Measurements from ENCODE around the gene CHMP2B. TPM values are rescaled to one million over a fixed set of nuclear protein-coding genes. Genes with fewer than 3 reads are reported as not detected.

The CHMP2B gene
- total and polyA plus RNA-seq, 2 experiments from 2014 or later = 59.3 to 137 TPM

DNA sequence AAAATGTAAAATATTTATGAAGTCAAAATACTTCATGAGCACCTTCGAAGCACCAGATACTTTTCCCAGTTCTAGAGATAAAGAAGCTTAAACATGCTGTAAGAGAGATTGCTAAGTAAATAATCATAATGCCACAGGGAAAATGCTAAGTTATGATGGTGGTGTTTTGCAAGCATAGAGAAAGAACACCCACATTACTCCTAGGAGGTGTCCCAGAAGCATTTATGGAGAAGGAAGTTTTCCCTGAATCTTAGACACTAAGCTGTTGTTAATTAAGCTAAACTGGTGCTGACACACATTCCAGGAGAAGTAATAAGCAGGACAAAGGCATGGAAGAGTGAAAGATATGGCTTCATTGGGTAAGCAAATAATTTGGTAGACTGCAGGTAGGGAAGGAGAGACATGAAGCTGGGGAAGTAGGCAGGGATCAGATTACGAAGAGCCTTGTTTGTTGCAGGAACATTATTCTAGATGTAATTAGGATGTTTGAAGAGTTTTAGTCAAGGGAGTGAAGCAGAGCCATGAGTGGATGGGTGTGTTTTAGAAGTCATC, 40.4 kb upstream of the CHMP2B start:
- 90 to 91% methylated on average over 2 of the region's 2 CpGs for WGBS, 2 experiments (ENCODE audit: low coverage in 1 of 2, low lambda C conversion rate in 2 of 2, missing lambda C conversion rate in 2 of 2)
- H3K27ac ChIP-seq = no peak overlapping the region
- peak overlapping the region; percentile 37 for H3K4me2 ChIP-seq (ENCODE audit: unreplicated experiment)
- H3K4me1 ChIP-seq (ENCODE audit: insufficient read depth) = peaks cover 25% of the 10 kb centered on the region
- peak overlapping the region; percentile 52; the same call in 1 of the 2 replicates for H2AFZ ChIP-seq
- no peak overlapping the region for H3K9ac ChIP-seq
- H3F3A ChIP-seq (ENCODE audit: insufficient read depth) = peaks cover 17% of the 10 kb centered on the region
- H3K27me3 ChIP-seq (replicated peaks; ENCODE audit: insufficient read depth) = no peaks in the 10 kb centered on the region
- no peaks in the 10 kb centered on the region for H3K9me3 ChIP-seq (ENCODE audit: low read depth)
- H3K36me3 ChIP-seq (ENCODE audit: low read depth) = no peaks in the 10 kb centered on the region
- H3K79me2 ChIP-seq (ENCODE audit: insufficient read depth) = no peaks in the 10 kb centered on the region
- no peak overlapping the region for H3K4me3 ChIP-seq
- H4K20me1 ChIP-seq (ENCODE audit: insufficient read depth) = no peaks in the 10 kb centered on the region
- TF ChIP-seq EZH2 (IDR thresholded peaks at IDR 0.05; ENCODE audit: insufficient read depth, poor library complexity, severe bottlenecking) = no peak
- no peak for TF ChIP-seq EZH2phosphoT487 (IDR thresholded peaks at IDR 0.05; ENCODE audit: insufficient read depth, low read depth)
- DNase-seq = peak; percentile 14
- in situ Hi-C loops (cut with MboI) = loop anchor here (25.0 kb wide), 1 partner anchor 399 kb away; no protein-coding TSS in a partner anchor
- no peaks in the 10 kb centered on the region for H3K9me2 ChIP-seq (ENCODE audit: insufficient read depth)

DNA sequence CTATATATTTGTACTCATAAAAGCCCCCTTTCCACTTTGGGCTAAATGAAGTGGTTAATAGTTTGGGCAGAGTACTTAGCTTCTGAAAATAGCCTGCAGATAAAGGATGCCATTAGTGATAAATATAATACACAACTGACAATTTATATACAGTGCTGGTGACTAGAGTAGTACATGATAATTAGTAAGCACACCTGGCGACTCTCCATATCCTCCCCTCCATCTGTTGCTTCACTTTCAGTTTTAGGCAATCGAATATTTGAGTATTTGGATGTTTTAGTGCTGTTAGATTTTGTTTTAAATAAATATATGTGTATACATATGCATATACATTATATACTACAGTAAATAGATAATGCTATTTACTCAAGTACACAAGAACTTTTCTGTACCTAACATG, 35.9 kb upstream of the CHMP2B start:
- Histone ChIP-seq H3K27me3 (replicated peaks; ENCODE audit: insufficient read depth) (no peaks in the 10 kb centered on the region), H3K9me2 (ENCODE audit: insufficient read depth) (no peaks in the 10 kb centered on the region), H3K4me1 (ENCODE audit: insufficient read depth) (peaks cover 27% of the 10 kb centered on the region), H4K20me1 (ENCODE audit: insufficient read depth) (no peaks in the 10 kb centered on the region), H3K4me2 (ENCODE audit: unreplicated experiment) (peak overlapping the region; percentile 84), H3K36me3 (ENCODE audit: low read depth) (no peaks in the 10 kb centered on the region), H3K27ac (peak overlapping the region; percentile 41), H3K9ac (no peak overlapping the region), H3K4me3 (peak overlapping the region; percentile 38), H3K79me2 (ENCODE audit: insufficient read depth) (no peaks in the 10 kb centered on the region), H3F3A (ENCODE audit: insufficient read depth) (peaks cover 21% of the 10 kb centered on the region), H3K9me3 (ENCODE audit: low read depth) (no peaks in the 10 kb centered on the region), H2AFZ (peak overlapping the region; percentile 26; the same call in 1 of the 2 replicates)
- DNase-seq = peak; percentile 64
- TF ChIP-seq EZH2phosphoT487 (IDR thresholded peaks at IDR 0.05; ENCODE audit: insufficient read depth, low read depth) (no peak), EZH2 (IDR thresholded peaks at IDR 0.05; ENCODE audit: insufficient read depth, poor library complexity, severe bottlenecking) (no peak)
- in situ Hi-C loops (cut with MboI) = loop anchor here (25.0 kb wide), 1 partner anchor 404 kb away; no protein-coding TSS in a partner anchor
- WGBS, 2 experiments (ENCODE audit: low coverage in 1 of 2, low lambda C conversion rate in 2 of 2, missing lambda C conversion rate in 2 of 2) = 47 to 50% methylated on average over 2 of the region's 2 CpGs

DNA sequence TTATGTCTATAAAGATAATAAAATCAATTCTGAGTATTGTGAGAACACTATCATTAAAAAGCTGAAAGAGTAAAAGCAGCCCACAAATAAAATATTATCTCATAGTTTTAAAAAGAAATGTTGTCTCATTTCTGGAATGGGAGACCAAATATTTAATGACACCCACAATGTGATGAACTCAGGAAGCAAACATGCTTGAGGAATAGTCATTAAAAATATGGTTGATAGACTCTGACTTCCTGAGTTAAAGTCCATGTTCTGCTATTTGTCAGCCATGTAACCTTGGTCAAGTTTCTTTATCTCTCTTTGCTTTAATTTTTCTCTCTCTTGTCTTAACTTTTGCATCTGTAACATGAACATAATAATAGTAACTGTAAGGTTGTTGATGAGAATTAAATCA, 35.5 kb upstream of the CHMP2B start:
- Histone ChIP-seq H3K36me3 (ENCODE audit: low read depth) (no peaks in the 10 kb centered on the region), H3K27ac (peak overlapping the region; percentile 41), H3F3A (ENCODE audit: insufficient read depth) (peaks cover 16% of the 10 kb centered on the region), H3K27me3 (replicated peaks; ENCODE audit: insufficient read depth) (no peaks in the 10 kb centered on the region), H3K9me2 (ENCODE audit: insufficient read depth) (no peaks in the 10 kb centered on the region), H4K20me1 (ENCODE audit: insufficient read depth) (no peaks in the 10 kb centered on the region), H3K9ac (no peak overlapping the region), H3K9me3 (ENCODE audit: low read depth) (no peaks in the 10 kb centered on the region), H3K4me3 (peak overlapping the region; percentile 38), H3K79me2 (ENCODE audit: insufficient read depth) (no peaks in the 10 kb centered on the region), H3K4me2 (ENCODE audit: unreplicated experiment) (peak overlapping the region; percentile 84), H3K4me1 (ENCODE audit: insufficient read depth) (peaks cover 23% of the 10 kb centered on the region), H2AFZ (peak overlapping the region; percentile 26; the same call in 1 of the 2 replicates)
- DNase-seq = peak; percentile 65
- in situ Hi-C loops (cut with MboI) = loop anchor here (25.0 kb wide), 1 partner anchor 404 kb away; no protein-coding TSS in a partner anchor
- TF ChIP-seq EZH2phosphoT487 (IDR thresholded peaks at IDR 0.05; ENCODE audit: insufficient read depth, low read depth) (no peak), EZH2 (IDR thresholded peaks at IDR 0.05; ENCODE audit: insufficient read depth, poor library complexity, severe bottlenecking) (no peak)

DNA sequence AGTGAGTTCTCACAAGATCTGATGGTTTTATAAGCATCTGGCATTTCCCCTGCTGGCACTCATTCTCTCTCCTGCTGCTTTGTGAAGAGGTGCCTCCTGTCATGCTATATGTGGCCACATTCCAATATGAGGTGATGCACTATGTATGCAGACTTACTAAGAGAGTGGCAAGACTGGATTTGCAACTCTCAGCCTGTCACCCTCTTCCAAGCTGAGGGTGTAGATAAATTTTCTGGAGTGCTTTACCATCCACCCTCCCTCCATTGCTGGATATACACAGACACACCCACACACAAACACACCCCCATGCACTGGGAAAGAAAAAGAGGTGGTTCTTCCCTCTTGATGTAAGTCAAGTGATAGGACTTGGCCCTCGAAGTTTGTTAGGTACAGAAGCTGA, 30.2 kb upstream of the CHMP2B start:
- no peak overlapping the region for H3K9ac ChIP-seq
- H3K9me3 ChIP-seq (ENCODE audit: low read depth) = no peaks in the 10 kb centered on the region
- H3K27ac ChIP-seq = no peak overlapping the region
- 44% methylated on average over 1 of the region's 1 CpG for WGBS, 2 experiments (ENCODE audit: low coverage in 1 of 2, low lambda C conversion rate in 2 of 2, missing lambda C conversion rate in 2 of 2)
- H3K27me3 ChIP-seq (replicated peaks; ENCODE audit: insufficient read depth) = no peaks in the 10 kb centered on the region
- no peak for DNase-seq
- H3K4me1 ChIP-seq (ENCODE audit: insufficient read depth) = peaks cover 12% of the 10 kb centered on the region
- in situ Hi-C loops (cut with MboI) = loop anchor here (25.0 kb wide), 1 partner anchor 410 kb away; no protein-coding TSS in a partner anchor
- no peak for TF ChIP-seq EZH2phosphoT487 (IDR thresholded peaks at IDR 0.05; ENCODE audit: insufficient read depth, low read depth)
- TF ChIP-seq EZH2 (IDR thresholded peaks at IDR 0.05; ENCODE audit: insufficient read depth, poor library complexity, severe bottlenecking) = no peak
- no peaks in the 10 kb centered on the region for H3K79me2 ChIP-seq (ENCODE audit: insufficient read depth)
- no peak overlapping the region for H3K4me3 ChIP-seq
- no peak overlapping the region for H2AFZ ChIP-seq
- H3K9me2 ChIP-seq (ENCODE audit: insufficient read depth) = no peaks in the 10 kb centered on the region
- no peaks in the 10 kb centered on the region for H3K36me3 ChIP-seq (ENCODE audit: low read depth)
- H3F3A ChIP-seq (ENCODE audit: insufficient read depth) = 0 out of 2 replicates have a peak, but pooled peaks cover 4% of the 10 kb centered on the region
- no peak overlapping the region for H3K4me2 ChIP-seq (ENCODE audit: unreplicated experiment)
- H4K20me1 ChIP-seq (ENCODE audit: insufficient read depth) = no peaks in the 10 kb centered on the region

All from GM23248 (cell line).